ENCODE measurements around the gene GMDS. TPM values are rescaled to one million over a fixed set of nuclear protein-coding genes. Genes with fewer than 3 reads are reported as not detected.
A peak's percentile ranks its signal among the peaks of the same experiment; 100 is the strongest.

Gene GMDS
- total and polyA plus RNA-seq, 2 of the 4 experiments (the other 2 are of a cell fraction) = 7.3 to 21.9 TPM

GRCh38 chr6:1917626-1918371, 327.6 kb downstream of the GMDS start:
- intact Hi-C loops (cut with micrococcal nuclease) = no loop called here
- Histone ChIP-seq H2BK20ac (ENCODE audit: low read depth, low read length) (peak overlapping the region; percentile 77; the same call in 1 of the 2 replicates), H2AK5ac (ENCODE audit: low read depth, low read length) (no peak overlapping the region), H2AFZ (replicated peaks; ENCODE audit: low read length, poor library complexity) (peak overlapping the region; percentile 74), H3K4me1 (ENCODE audit: control insufficient read depth, insufficient read depth, low read length) (peaks cover 11% of the 10 kb centered on the region), H3K27ac (ENCODE audit: insufficient read depth, low read length) (peak overlapping the region; percentile 0; the same call in 1 of the 2 replicates), H3K36me3 (ENCODE audit: control insufficient read depth, insufficient read depth, low read length) (no peaks in the 10 kb centered on the region), H4K91ac (ENCODE audit: insufficient read depth, low read depth, low read length) (peak overlapping the region; percentile 60), H4K20me1 (ENCODE audit: insufficient read depth, low read length) (no peaks in the 10 kb centered on the region), H4K5ac (ENCODE audit: low read depth, low read length) (no peak overlapping the region), H3K4me2 (ENCODE audit: low read depth, low read length) (peak overlapping the region; percentile 18; the same call in 1 of the 2 replicates), H3K9ac (ENCODE audit: low read depth, low read length) (no peak overlapping the region), H3K9me1 (ENCODE audit: insufficient read depth, low read length) (peaks cover 12% of the 10 kb centered on the region; the same call in 1 of the 2 replicates), H3K56ac (ENCODE audit: extremely low read depth, insufficient read depth, low read length) (0 out of 2 replicates have a peak overlapping the region, but pooled peaks have one; percentile 18), H2BK15ac (ENCODE audit: low read depth, low read length) (peak overlapping the region; percentile 31; the same call in 1 of the 3 replicates), H3K9me3 (ENCODE audit: control insufficient read depth, insufficient read depth, low read length) (no peaks in the 10 kb centered on the region), H3K18ac (ENCODE audit: low read depth, low read length) (peak overlapping the region; percentile 66; the same call in 1 of the 2 replicates), H2BK120ac (ENCODE audit: low read depth, low read length) (peak overlapping the region; percentile 97), H2BK5ac (ENCODE audit: low read depth, low read length, poor library complexity, severe bottlenecking) (peak overlapping the region; percentile 98), H3K79me1 (ENCODE audit: low read depth in 1 of 2, low read length in 2 of 2) (no peaks in the 10 kb centered on the region), H3K4ac (ENCODE audit: low read depth, low read length) (peak overlapping the region; percentile 93), H3K23ac (ENCODE audit: low read depth, low read length) (peak overlapping the region; percentile 37; the same call in 1 of the 2 replicates), H2AK9ac (replicated peaks; ENCODE audit: low read depth, low read length, poor library complexity) (no peak overlapping the region), H3K14ac (replicated peaks; ENCODE audit: low read depth, low read length) (peak overlapping the region; percentile 65; the same call in 1 of the 2 replicates), H3K4me3 (ENCODE audit: insufficient read depth, low read depth, low read length) (no peak overlapping the region), H3K27me3 (ENCODE audit: control insufficient read depth, insufficient read depth, low read length) (no peaks in the 10 kb centered on the region), H4K8ac (ENCODE audit: low read depth in 2 of 2, low read length in 2 of 2) (peak overlapping the region in 1 of 2 experiments; percentile 22; a peak in 3 of 4 replicates)
- in situ Hi-C loops (cut with MboI; ENCODE audit: low sequenced_read_pairs) = no loop called here
- no TSS peak for BruUV-seq (replicated peaks)
- no CpG with 5 or more reads among the region's 9 CpGs for WGBS, 2 experiments (ENCODE audit: extremely low coverage in 2 of 2, insufficient read length in 1 of 2)
- ATAC-seq (ENCODE audit: low read depth) (peak; percentile 89), DNase-seq (peak; percentile 91)
- POLR2A ChIA-PET (ENCODE audit: unreplicated experiment) = interaction anchor here (0.6 kb wide), 1 partner anchor 293 kb away, joined by 28 read pairs; no protein-coding TSS in a partner anchor
- CTCF ChIA-PET = interaction anchor here (1.3 kb wide), 1 partner anchor 12 kb away, joined by 5 read pairs; no protein-coding TSS in a partner anchor
- dilution Hi-C loops (cut with HindIII; ENCODE audit: low sequenced_read_pairs, unreplicated experiment) = no loop called here
- TF ChIP-seq SMC3 (IDR thresholded peaks at IDR 0.05; ENCODE audit: low read depth, low read length) (no peak), MAFK (IDR thresholded peaks at IDR 0.05; ENCODE audit: low read depth, low read length) (no peak), CEBPB (IDR thresholded peaks at IDR 0.05; ENCODE audit: low read depth, low read length) (no peak), RAD21 (IDR thresholded peaks at IDR 0.05; ENCODE audit: low read length) (no peak; the same call in 1 of the 2 replicates), MXI1 (IDR thresholded peaks at IDR 0.05; ENCODE audit: borderline replicate concordance, low read depth, low read length) (no peak), RFX5 (IDR thresholded peaks at IDR 0.05; ENCODE audit: low read depth, low read length) (no peak), POLR2A (IDR thresholded peaks at IDR 0.05; ENCODE audit: low read depth, low read length) (no peak), NFE2L2 (IDR thresholded peaks at IDR 0.05; ENCODE audit: low read depth, low read length) (no peak), RCOR1 (IDR thresholded peaks at IDR 0.05; ENCODE audit: insufficient replicate concordance, low read length) (peak; percentile 57), ELK1 (IDR thresholded peaks at IDR 0.05; ENCODE audit: borderline replicate concordance, low read depth, low read length) (no peak), FOS (IDR thresholded peaks at IDR 0.05; ENCODE audit: low read depth, low read length) (peak; percentile 63; the same call in 1 of the 2 replicates), CHD1 (IDR thresholded peaks at IDR 0.05; ENCODE audit: low read depth, low read length) (no peak), MAZ (IDR thresholded peaks at IDR 0.05; ENCODE audit: borderline replicate concordance, low read depth, low read length) (peak; percentile 38; the same call in 1 of the 2 replicates), BHLHE40 (IDR thresholded peaks at IDR 0.05; ENCODE audit: low read depth, low read length) (peak; percentile 57; the same call in 1 of the 2 replicates), CTCF (conservative IDR thresholded peaks at IDR 0.05; ENCODE audit: low read depth, low read length) (no peak)
